SK-N-SH (cell line): ENCODE results near the gene PDS5A. TPM values are rescaled to one million over a fixed set of nuclear protein-coding genes. Genes with fewer than 3 reads are reported as not detected.

Experiments
- CTCF ChIA-PET: fragments of 300-600, 350-600 bp; formaldehyde crosslinking; extraction: SDS; loops from one replicate; lab custom pipeline; 2021; lab: Yijun Ruan, JAX
- POLR2A ChIA-PET: fragments of 350-600 bp; sonication (Branson Sonifier 250); formaldehyde crosslinking; extraction: SDS; loops from one replicate; lab custom pipeline; 2020; ENCODE audit warnings: antibody characterized with exemption, inconsistent platforms; lab: Yijun Ruan, JAX
- DNase-seq: peaks from one replicate; pipeline ENCODE4 v3.0.0; 2012
- H2AFZ ChIP-seq: fragments of 200-600 bp; sonication (generic); 2 replicates; pipeline ENCODE4 v1.8.1; 2016; ENCODE audit warnings: antibody characterized with exemption, mild to moderate bottlenecking, low read depth
- H3F3A ChIP-seq: fragments of 200-600 bp; sonication (generic); replicated peaks from 2 replicates; pipeline ENCODE3; 2016; ENCODE audit warnings: antibody characterized with exemption, mild to moderate bottlenecking; ENCODE audit not compliant: insufficient read depth
- H3K27ac ChIP-seq, 2 experiments: fragments of 200-500 bp in 1 of 2; fragments of 200-600 bp in 1 of 2; sonication (Bioruptor generic) in 1 of 2; sonication (generic), shearing (Covaris generic) in 1 of 2; 2 replicates each; pipeline versions ENCODE4 v1.5.1 to v1.6.1; 2014 to 2016; ENCODE audit warnings: low read depth in 2 of 2, inconsistent platforms in 1 of 2, low read length in 1 of 2, mild to moderate bottlenecking in 1 of 2, mixed read lengths in 1 of 2
- H3K27me3 ChIP-seq: fragments of 200-600 bp; sonication (generic), shearing (Covaris generic); 2 replicates; pipeline ENCODE4 v1.6.1; 2016; ENCODE audit warnings: mixed run types; ENCODE audit not compliant: insufficient read depth
- H3K36me3 ChIP-seq, 2 experiments: fragments of 200-500 bp in 1 of 2; fragments of 200-600 bp in 1 of 2; sonication (Bioruptor generic) in 1 of 2; sonication (generic) in 1 of 2; replicated peaks in 1 of 2; 2 replicates each; pipeline versions ENCODE3 to v1.5.1; 2014 to 2016; ENCODE audit warnings: low read length in 1 of 2, mild to moderate bottlenecking in 1 of 2; ENCODE audit not compliant: insufficient read depth in 2 of 2, control insufficient read depth in 1 of 2
- H3K4me1 ChIP-seq, 2 experiments: fragments of 200-500 bp in 1 of 2; fragments of 200-600 bp in 1 of 2; sonication (Bioruptor generic) in 1 of 2; sonication (generic), shearing (Covaris generic) in 1 of 2; 2 replicates each; pipeline versions ENCODE4 v1.5.1 to v1.6.1; 2014 to 2016; ENCODE audit warnings: low read depth in 1 of 2, low read length in 1 of 2, mixed run types in 1 of 2; ENCODE audit not compliant: insufficient read depth in 2 of 2, control insufficient read depth in 1 of 2
- H3K4me2 ChIP-seq: fragments of 200-600 bp; sonication (generic), shearing (Covaris generic); 2 replicates; pipeline ENCODE4 v1.6.1; 2017; ENCODE audit warnings: mixed run types
- H3K4me3 ChIP-seq, 2 experiments: fragments of 200-500 bp in 1 of 2; fragments of 200-600 bp in 1 of 2; sonication (Bioruptor generic) in 1 of 2; sonication (generic), shearing (Covaris generic) in 1 of 2; 2 replicates each; pipeline versions ENCODE4 v1.5.1 to v1.8.1; 2014 to 2016; ENCODE audit warnings: low read depth in 2 of 2, inconsistent platforms in 1 of 2, low read length in 1 of 2, mild to moderate bottlenecking in 1 of 2, mixed read lengths in 1 of 2, moderate library complexity in 1 of 2
- H3K79me2 ChIP-seq: fragments of 200-600 bp; sonication (generic); 2 replicates; pipeline ENCODE4 v1.8.1; 2017; ENCODE audit warnings: mild to moderate bottlenecking; ENCODE audit not compliant: insufficient read depth
- H3K9ac ChIP-seq: fragments of 200-600 bp; sonication (generic); 2 replicates; pipeline ENCODE4 v1.6.1; 2017; ENCODE audit warnings: mixed run types
- H3K9me2 ChIP-seq: fragments of 200-600 bp; sonication (generic); 2 replicates; pipeline ENCODE4 v1.6.1; 2017; ENCODE audit warnings: mixed run types
- H3K9me3 ChIP-seq: fragments of 200-600 bp; sonication (generic); 2 replicates; pipeline ENCODE4 v1.6.1; 2017; ENCODE audit warnings: mixed run types, mild to moderate bottlenecking, moderate library complexity
- H4K20me1 ChIP-seq: fragments of 200-600 bp; sonication (generic); 2 replicates; pipeline ENCODE4 v1.6.1; 2017; ENCODE audit warnings: mild to moderate bottlenecking, mixed run types; ENCODE audit not compliant: insufficient read depth
- CTCF ChIP-seq: fragments of 200-600 bp; sonication (generic); IDR thresholded peaks from 2 replicates; pipeline ENCODE4 v1.6.1; 2017; ENCODE audit warnings: antibody characterized with exemption, mild to moderate bottlenecking, moderate library complexity
- ELF1 ChIP-seq: IDR thresholded peaks from 2 replicates; pipeline ENCODE4 v1.4.0; 2012
- EP300 ChIP-seq, 2 experiments: IDR thresholded peaks; 2 replicates each; pipeline versions ENCODE4 v1.4.0 to v1.6.1; 2012; ENCODE audit warnings: borderline replicate concordance in 1 of 2, low read depth in 1 of 2, low read length in 1 of 2
- EZH2phosphoT487 ChIP-seq: fragments of 200-600 bp; sonication (generic); IDR thresholded peaks from 2 replicates; pipeline ENCODE4 v1.6.1; 2017; ENCODE audit warnings: low read depth, mixed run types, mild to moderate bottlenecking, antibody characterized with exemption, moderate library complexity, borderline replicate concordance
- GABPA ChIP-seq: IDR thresholded peaks from 2 replicates; pipeline ENCODE4 v1.4.0; 2012; ENCODE audit warnings: low read depth, mild to moderate bottlenecking
- GATA2 ChIP-seq: sonication (generic); formaldehyde crosslinking; IDR thresholded peaks from 2 replicates; pipeline ENCODE4 v1.5.0; 2020; ENCODE audit warnings: mild to moderate bottlenecking, missing genetic modification reagents
- MAX ChIP-seq: IDR thresholded peaks from 2 replicates; pipeline ENCODE4 v1.4.0; 2012; ENCODE audit warnings: low read depth
- MXI1 ChIP-seq: IDR thresholded peaks from 2 replicates; pipeline ENCODE4 v1.6.1; 2012; ENCODE audit warnings: mild to moderate bottlenecking, low read depth, low read length, improper control_type of control experiment
- NRF1 ChIP-seq: IDR thresholded peaks from 2 replicates; pipeline ENCODE4 v1.6.1; 2012; ENCODE audit warnings: low read depth, mild to moderate bottlenecking, low read length
- PBX3 ChIP-seq: IDR thresholded peaks from 2 replicates; pipeline ENCODE4; 2012
- POLR2AphosphoS5 ChIP-seq: IDR thresholded peaks from 2 replicates; pipeline ENCODE4 v1.6.1; 2012; ENCODE audit warnings: low read depth, low read length
- RAD21 ChIP-seq: IDR thresholded peaks from 2 replicates; pipeline ENCODE4 v1.6.1; 2012; ENCODE audit warnings: mild to moderate bottlenecking, low read length
- SIN3A ChIP-seq: IDR thresholded peaks from 2 replicates; pipeline ENCODE4 v1.6.1; 2012; ENCODE audit warnings: low read depth, mild to moderate bottlenecking, low read length, moderate library complexity, borderline replicate concordance
- SMC3 ChIP-seq: IDR thresholded peaks from 2 replicates; pipeline ENCODE4 v1.6.1; 2012; ENCODE audit warnings: low read depth, low read length, improper control_type of control experiment
- TAF1 ChIP-seq: IDR thresholded peaks from 2 replicates; pipeline ENCODE4 v1.6.1; 2012; ENCODE audit warnings: low read depth, mild to moderate bottlenecking, low read length, moderate library complexity, borderline replicate concordance
- ZBTB33 ChIP-seq: IDR thresholded peaks from 2 replicates; pipeline ENCODE4 v1.4.0; 2012; ENCODE audit warnings: low read depth, borderline replicate concordance
- WGBS: methylation state at CpG from one replicate; pipeline ENCODE4 v1.1.6; 2017; ENCODE audit warnings: low lambda C conversion rate; 5-methylcytosine and 5-hydroxymethylcytosine counted together
- polyA plus RNA-seq, 3 experiments: library from polyadenylated mRNA; depleted of rRNA; stranded (reverse); fragments of >200 nt; gene quantifications; 2 replicates each; pipeline ENCODE4 v1.2.3, GENCODE V29; 2012
- TF ChIP-seq, protein P1 (sequence below): IDR thresholded peaks from 2 replicates; pipeline ENCODE4 v1.6.1; 2012; ENCODE audit warnings: mild to moderate bottlenecking, low read depth, low read length, moderate library complexity
- TF ChIP-seq, protein P2 (sequence below): fragments of 150-350 bp; IDR thresholded peaks from 2 replicates; pipeline ENCODE4 v1.6.1; 2017; ENCODE audit warnings: antibody characterized with exemption, low read length, low read depth, borderline replicate concordance

PDS5A gene
- polyA plus RNA-seq, 1 of the 3 experiments (the other 2 are of a cell fraction), result 14.1 TPM

GRCh38 chr4:39900966-39901365 lies 76.7 kb downstream of the PDS5A start:
- H3K9me3 ChIP-seq, result no peaks in the 10 kb centered on the region
- H3K79me2 ChIP-seq, result peaks cover 8% of the 10 kb centered on the region; the same call in 1 of the 2 replicates
- no peak overlapping the region for H3K27ac ChIP-seq
- TF ChIP-seq MXI1, result no peak
- TF ChIP-seq, protein P1, sequence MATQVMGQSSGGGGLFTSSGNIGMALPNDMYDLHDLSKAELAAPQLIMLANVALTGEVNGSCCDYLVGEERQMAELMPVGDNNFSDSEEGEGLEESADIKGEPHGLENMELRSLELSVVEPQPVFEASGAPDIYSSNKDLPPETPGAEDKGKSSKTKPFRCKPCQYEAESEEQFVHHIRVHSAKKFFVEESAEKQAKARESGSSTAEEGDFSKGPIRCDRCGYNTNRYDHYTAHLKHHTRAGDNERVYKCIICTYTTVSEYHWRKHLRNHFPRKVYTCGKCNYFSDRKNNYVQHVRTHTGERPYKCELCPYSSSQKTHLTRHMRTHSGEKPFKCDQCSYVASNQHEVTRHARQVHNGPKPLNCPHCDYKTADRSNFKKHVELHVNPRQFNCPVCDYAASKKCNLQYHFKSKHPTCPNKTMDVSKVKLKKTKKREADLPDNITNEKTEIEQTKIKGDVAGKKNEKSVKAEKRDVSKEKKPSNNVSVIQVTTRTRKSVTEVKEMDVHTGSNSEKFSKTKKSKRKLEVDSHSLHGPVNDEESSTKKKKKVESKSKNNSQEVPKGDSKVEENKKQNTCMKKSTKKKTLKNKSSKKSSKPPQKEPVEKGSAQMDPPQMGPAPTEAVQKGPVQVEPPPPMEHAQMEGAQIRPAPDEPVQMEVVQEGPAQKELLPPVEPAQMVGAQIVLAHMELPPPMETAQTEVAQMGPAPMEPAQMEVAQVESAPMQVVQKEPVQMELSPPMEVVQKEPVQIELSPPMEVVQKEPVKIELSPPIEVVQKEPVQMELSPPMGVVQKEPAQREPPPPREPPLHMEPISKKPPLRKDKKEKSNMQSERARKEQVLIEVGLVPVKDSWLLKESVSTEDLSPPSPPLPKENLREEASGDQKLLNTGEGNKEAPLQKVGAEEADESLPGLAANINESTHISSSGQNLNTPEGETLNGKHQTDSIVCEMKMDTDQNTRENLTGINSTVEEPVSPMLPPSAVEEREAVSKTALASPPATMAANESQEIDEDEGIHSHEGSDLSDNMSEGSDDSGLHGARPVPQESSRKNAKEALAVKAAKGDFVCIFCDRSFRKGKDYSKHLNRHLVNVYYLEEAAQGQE, result no peak
- no peak for TF ChIP-seq ELF1
- no peak for TF ChIP-seq CTCF
- TF ChIP-seq RAD21, result no peak
- TF ChIP-seq TAF1, result no peak
- no peak for TF ChIP-seq GATA2 (CRISPR knock-in tag)
- CTCF ChIA-PET, result interaction anchor here (1.3 kb wide), 1 partner anchor 76 kb away, joined by 3 read pairs; no protein-coding TSS in a partner anchor
- no peaks in the 10 kb centered on the region for H3K27me3 ChIP-seq
- no peak overlapping the region for H3K4me3 ChIP-seq
- peaks cover 9% of the 10 kb centered on the region for H3F3A ChIP-seq
- no peak overlapping the region for H2AFZ ChIP-seq
- H3K9me2 ChIP-seq, result no peaks in the 10 kb centered on the region
- no peak overlapping the region for H3K4me2 ChIP-seq
- no peaks in the 10 kb centered on the region for H3K4me1 ChIP-seq
- 38% methylated on average over 2 of the region's 2 CpGs for WGBS
- peaks cover 53 to 62% of the 10 kb centered on the region in 2 experiments for H3K36me3 ChIP-seq
- no peaks in the 10 kb centered on the region for H4K20me1 ChIP-seq
- no peak overlapping the region for H3K9ac ChIP-seq
- POLR2A ChIA-PET, result no interaction called here
- DNase-seq, result no peak

- Histone ChIP-seq H3K4me1 (no peaks in the 10 kb centered on the region), H3K4me3 (no peak overlapping the region), H3F3A (peaks cover 9% of the 10 kb centered on the region), H3K36me3 (peaks cover 63 to 76% of the 10 kb centered on the region in 2 experiments), H3K27ac (no peak overlapping the region), H4K20me1 (no peaks in the 10 kb centered on the region), H2AFZ (no peak overlapping the region), H3K4me2 (no peak overlapping the region), H3K79me2 (peaks cover 3% of the 10 kb centered on the region; the same call in 1 of the 2 replicates), H3K9me3 (no peaks in the 10 kb centered on the region), H3K27me3 (no peaks in the 10 kb centered on the region), H3K9me2 (no peaks in the 10 kb centered on the region), H3K9ac (no peak overlapping the region)
- no peak for DNase-seq
- CTCF ChIA-PET, result no interaction called here
- WGBS, result 95% methylated on average over 3 of the region's 3 CpGs
- POLR2A ChIA-PET, result no interaction called here
- TF ChIP-seq MXI1 (no peak), SMC3 (no peak), EZH2phosphoT487 (no peak), POLR2AphosphoS5 (no peak), SIN3A (no peak), NRF1 (no peak), PBX3 (no peak), MAX (no peak), GABPA (no peak), ZBTB33 (no peak), ELF1 (no peak), EP300 (IDR thresholded peaks at IDR 0.05; ENCODE audit: borderline replicate concordance in 1 of 2, low read depth in 1 of 2, low read length in 1 of 2) (no peak), RAD21 (no peak)
- TF ChIP-seq, protein P2, sequence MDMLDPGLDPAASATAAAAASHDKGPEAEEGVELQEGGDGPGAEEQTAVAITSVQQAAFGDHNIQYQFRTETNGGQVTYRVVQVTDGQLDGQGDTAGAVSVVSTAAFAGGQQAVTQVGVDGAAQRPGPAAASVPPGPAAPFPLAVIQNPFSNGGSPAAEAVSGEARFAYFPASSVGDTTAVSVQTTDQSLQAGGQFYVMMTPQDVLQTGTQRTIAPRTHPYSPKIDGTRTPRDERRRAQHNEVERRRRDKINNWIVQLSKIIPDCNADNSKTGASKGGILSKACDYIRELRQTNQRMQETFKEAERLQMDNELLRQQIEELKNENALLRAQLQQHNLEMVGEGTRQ, result no peak
These were observed 78.4 kb downstream of the PDS5A start for GRCh38 chr4:39899291-39899690.
